ENCODE results near the gene PIGQ.

PIGQ gene

GRCh38 chr16:560204-560700 lies 9.5 kb upstream of the PIGQ start, which contains the start of gene PRR35:
Gene PRR35, plus strand, starts transcription at chr16:560394. Its CDS starts 2,901 bp downstream, at chr16:563295.
- Histone ChIP-seq H3K9ac (ENCODE audit: low read depth, low read length) (no peak within 1 kb of the TSS), H3K4me3 (ENCODE audit: low read depth, low read length) (peak within 1 kb of the TSS; percentile 32), H3K4me1 (ENCODE audit: control insufficient read depth, insufficient read depth, low read length) (no peaks in the 10 kb centered on the region)

GRCh38 chr16:560701-561412 lies 8.9 kb upstream of the PIGQ start:
- Histone ChIP-seq H3K9ac (ENCODE audit: low read depth, low read length) (no peak overlapping the region), H3K36me3 (ENCODE audit: control insufficient read depth, insufficient read depth, low read length) (no peaks in the 10 kb centered on the region), H3K4me1 (ENCODE audit: control insufficient read depth, insufficient read depth, low read length) (no peaks in the 10 kb centered on the region), H3K4me3 (ENCODE audit: low read depth, low read length) (no peak overlapping the region), H3K9me3 (ENCODE audit: control insufficient read depth, insufficient read depth, low read length) (no peaks in the 10 kb centered on the region), H3K27me3 (ENCODE audit: control insufficient read depth, insufficient read depth, low read length) (peaks cover 12% of the 10 kb centered on the region)

More at GRCh38 chr16:560204-560700, 9.5 kb upstream of the PIGQ start, which contains the start of gene PRR35:
- Histone ChIP-seq H3K36me3 (ENCODE audit: control insufficient read depth, insufficient read depth, low read length) (no peaks in the 10 kb centered on the region), H3K9me3 (ENCODE audit: control insufficient read depth, insufficient read depth, low read length) (no peaks in the 10 kb centered on the region), H3K27me3 (ENCODE audit: control insufficient read depth, insufficient read depth, low read length) (peaks cover 12% of the 10 kb centered on the region)

GRCh38 chr16:561413-561794 lies 8.4 kb upstream of the PIGQ start:
- Histone ChIP-seq H3K36me3 (ENCODE audit: control insufficient read depth, insufficient read depth, low read length) (no peaks in the 10 kb centered on the region), H3K4me3 (ENCODE audit: low read depth, low read length) (no peak overlapping the region), H3K27me3 (ENCODE audit: control insufficient read depth, insufficient read depth, low read length) (peaks cover 12% of the 10 kb centered on the region), H3K9me3 (ENCODE audit: control insufficient read depth, insufficient read depth, low read length) (no peaks in the 10 kb centered on the region), H3K9ac (ENCODE audit: low read depth, low read length) (no peak overlapping the region), H3K4me1 (ENCODE audit: control insufficient read depth, insufficient read depth, low read length) (no peaks in the 10 kb centered on the region)

GRCh38 chr16:561957-562938 lies 7.5 kb upstream of the PIGQ start:
- H3K36me3 ChIP-seq (ENCODE audit: control insufficient read depth, insufficient read depth, low read length), result no peaks in the 10 kb centered on the region
- H3K4me1 ChIP-seq (ENCODE audit: control insufficient read depth, insufficient read depth, low read length), result no peaks in the 10 kb centered on the region
- peaks cover 12% of the 10 kb centered on the region for H3K27me3 ChIP-seq (ENCODE audit: control insufficient read depth, insufficient read depth, low read length)
- H3K9ac ChIP-seq (ENCODE audit: low read depth, low read length), result no peak overlapping the region
- H3K9me3 ChIP-seq (ENCODE audit: control insufficient read depth, insufficient read depth, low read length), result no peaks in the 10 kb centered on the region
- no peak overlapping the region for H3K4me3 ChIP-seq (ENCODE audit: low read depth, low read length)

- no peaks in the 10 kb centered on the region for H3K9me3 ChIP-seq (ENCODE audit: control insufficient read depth, insufficient read depth, low read length)
- H3K27me3 ChIP-seq (ENCODE audit: control insufficient read depth, insufficient read depth, low read length), result peaks cover 12% of the 10 kb centered on the region
- H3K4me3 ChIP-seq (ENCODE audit: low read depth, low read length), result no peak overlapping the region
- no peaks in the 10 kb centered on the region for H3K36me3 ChIP-seq (ENCODE audit: control insufficient read depth, insufficient read depth, low read length)
- no peaks in the 10 kb centered on the region for H3K4me1 ChIP-seq (ENCODE audit: control insufficient read depth, insufficient read depth, low read length)
- H3K9ac ChIP-seq (ENCODE audit: low read depth, low read length), result no peak overlapping the region
These were observed 6.6 kb upstream of the PIGQ start for GRCh38 chr16:563072-563644.

GRCh38 chr16:564690-565418 lies 4.9 kb upstream of the PIGQ start:
- no peaks in the 10 kb centered on the region for H3K4me1 ChIP-seq (ENCODE audit: control insufficient read depth, insufficient read depth, low read length)
- H3K27me3 ChIP-seq (ENCODE audit: control insufficient read depth, insufficient read depth, low read length), result peaks cover 7% of the 10 kb centered on the region
- H3K4me3 ChIP-seq (ENCODE audit: low read depth, low read length), result no peak overlapping the region
- no peaks in the 10 kb centered on the region for H3K36me3 ChIP-seq (ENCODE audit: control insufficient read depth, insufficient read depth, low read length)
- no peak overlapping the region for H3K9ac ChIP-seq (ENCODE audit: low read depth, low read length)
- H3K9me3 ChIP-seq (ENCODE audit: control insufficient read depth, insufficient read depth, low read length), result no peaks in the 10 kb centered on the region

GRCh38 chr16:565419-566330 lies 4.1 kb upstream of the PIGQ start:
- Histone ChIP-seq H3K4me3 (ENCODE audit: low read depth, low read length) (no peak overlapping the region), H3K36me3 (ENCODE audit: control insufficient read depth, insufficient read depth, low read length) (no peaks in the 10 kb centered on the region), H3K9me3 (ENCODE audit: control insufficient read depth, insufficient read depth, low read length) (no peaks in the 10 kb centered on the region), H3K9ac (ENCODE audit: low read depth, low read length) (peak overlapping the region; percentile 12), H3K27me3 (ENCODE audit: control insufficient read depth, insufficient read depth, low read length) (peaks cover 7% of the 10 kb centered on the region), H3K4me1 (ENCODE audit: control insufficient read depth, insufficient read depth, low read length) (no peaks in the 10 kb centered on the region)

GRCh38 chr16:566475-567372 lies 3.0 kb upstream of the PIGQ start, which contains the start of gene NHLRC4:
Gene NHLRC4, plus strand, starts transcription at chr16:567005. Its CDS starts 1,043 bp downstream, at chr16:568048.
- H3K27me3 ChIP-seq (ENCODE audit: control insufficient read depth, insufficient read depth, low read length), result peaks cover under 1% of the 10 kb centered on the region
- H3K36me3 ChIP-seq (ENCODE audit: control insufficient read depth, insufficient read depth, low read length), result no peaks in the 10 kb centered on the region
- H3K9ac ChIP-seq (ENCODE audit: low read depth, low read length), result peak within 1 kb of the TSS; percentile 12
- no peak within 1 kb of the TSS for H3K4me3 ChIP-seq (ENCODE audit: low read depth, low read length)
- H3K4me1 ChIP-seq (ENCODE audit: control insufficient read depth, insufficient read depth, low read length), result no peaks in the 10 kb centered on the region
- no peaks in the 10 kb centered on the region for H3K9me3 ChIP-seq (ENCODE audit: control insufficient read depth, insufficient read depth, low read length)

- Histone ChIP-seq H3K9ac (ENCODE audit: low read depth, low read length) (no peak overlapping the region), H3K4me1 (ENCODE audit: control insufficient read depth, insufficient read depth, low read length) (no peaks in the 10 kb centered on the region)
These were observed 2.2 kb upstream of the PIGQ start for GRCh38 chr16:567373-568256.

More at GRCh38 chr16:567373-568256, 2.2 kb upstream of the PIGQ start:
- no peaks in the 10 kb centered on the region for H3K9me3 ChIP-seq (ENCODE audit: control insufficient read depth, insufficient read depth, low read length)
- H3K36me3 ChIP-seq (ENCODE audit: control insufficient read depth, insufficient read depth, low read length), result no peaks in the 10 kb centered on the region
- H3K4me3 ChIP-seq (ENCODE audit: low read depth, low read length), result no peak overlapping the region
- H3K27me3 ChIP-seq (ENCODE audit: control insufficient read depth, insufficient read depth, low read length), result no peaks in the 10 kb centered on the region

Data from iPS-15b (cell line).